ENCODE results near the gene FOXP2.
"Not testable (repeated sequence)": the region's sequence is repeated elsewhere in the genome, so short reads cannot be mapped to it uniquely, and the experiment has no call there.

FOXP2 gene

GRCh38 chr7:114439581-114439980 is 25.0 kb downstream of the FOXP2 start:
- no peak for TF ChIP-seq CTCF (IDR thresholded peaks at IDR 0.05)
- H3K27ac ChIP-seq, result no peak overlapping the region
- H3K4me3 ChIP-seq, result no peak overlapping the region
- DNase-seq (ENCODE audit: low spot score), result no peak

DNA sequence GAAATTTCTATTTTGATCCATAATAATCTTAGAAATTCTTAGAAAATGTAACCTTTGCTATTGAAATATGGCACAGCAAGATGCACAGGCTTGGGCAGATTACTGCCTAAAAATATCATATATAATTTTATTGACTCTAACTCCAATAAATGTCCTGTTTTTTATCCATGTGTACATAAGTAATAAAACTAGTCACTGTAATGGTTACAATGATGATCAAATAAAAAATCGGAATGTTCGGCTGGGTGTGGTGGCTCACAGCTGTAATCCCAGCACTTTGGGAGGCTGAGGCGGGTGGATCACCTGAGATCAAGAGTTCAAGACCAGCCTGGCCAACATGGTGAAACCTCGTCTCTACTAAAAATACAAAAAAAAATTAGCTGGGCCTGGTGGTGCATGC is 26.3 kb downstream of the FOXP2 start:
- H3K27ac ChIP-seq; H3K4me3 ChIP-seq; DNase-seq (ENCODE audit: low spot score): not testable (repeated sequence)

DNA sequence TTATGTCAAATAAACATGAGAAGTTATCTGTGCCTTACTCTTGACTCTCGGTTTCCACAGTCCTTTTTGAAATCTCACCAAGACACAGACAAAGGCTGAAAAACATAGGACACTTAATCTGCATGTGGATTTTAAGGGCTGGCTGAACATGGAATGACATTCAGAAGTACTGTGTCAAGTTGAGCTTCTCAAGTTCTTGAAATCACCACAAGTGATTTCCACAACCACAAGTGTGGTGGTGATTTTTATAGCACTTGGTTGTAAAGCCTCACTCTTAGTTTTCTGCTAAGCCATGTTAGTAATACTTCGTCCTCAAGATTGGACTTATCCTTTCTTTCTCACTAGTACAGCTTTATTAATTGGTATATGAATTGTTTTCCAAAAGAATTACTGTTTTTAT is 29.6 kb downstream of the FOXP2 start:
- no peak for DNase-seq (ENCODE audit: low spot score)
- Histone ChIP-seq H3K27ac (no peak overlapping the region), H3K4me3 (no peak overlapping the region)
- TF ChIP-seq CTCF (IDR thresholded peaks at IDR 0.05), result no peak

- Histone ChIP-seq H3K27ac (no peak overlapping the region), H3K4me3 (no peak overlapping the region)
- TF ChIP-seq CTCF (IDR thresholded peaks at IDR 0.05), result no peak
- no peak for DNase-seq (ENCODE audit: low spot score)
Measured at GRCh38 chr7:114450431-114450830, 35.8 kb downstream of the FOXP2 start.

- H3K27ac ChIP-seq, result no peak overlapping the region
- DNase-seq (ENCODE audit: low spot score), result no peak
- no peak for TF ChIP-seq CTCF (IDR thresholded peaks at IDR 0.05)
- H3K4me3 ChIP-seq, result no peak overlapping the region
Measured at GRCh38 chr7:114459574-114459973, 45.0 kb downstream of the FOXP2 start.

- Histone ChIP-seq H3K4me3 (no peak overlapping the region), H3K27ac (no peak overlapping the region)
- no peak for DNase-seq (ENCODE audit: low spot score)
- TF ChIP-seq CTCF (IDR thresholded peaks at IDR 0.05), result no peak
Measured at GRCh38 chr7:114460021-114460420, 45.4 kb downstream of the FOXP2 start.

GRCh38 chr7:114466917-114467316 is 52.3 kb downstream of the FOXP2 start:
- no peak for DNase-seq (ENCODE audit: low spot score)
- TF ChIP-seq CTCF (IDR thresholded peaks at IDR 0.05), result no peak
- H3K27ac ChIP-seq, result no peak overlapping the region
- H3K4me3 ChIP-seq, result no peak overlapping the region

DNA sequence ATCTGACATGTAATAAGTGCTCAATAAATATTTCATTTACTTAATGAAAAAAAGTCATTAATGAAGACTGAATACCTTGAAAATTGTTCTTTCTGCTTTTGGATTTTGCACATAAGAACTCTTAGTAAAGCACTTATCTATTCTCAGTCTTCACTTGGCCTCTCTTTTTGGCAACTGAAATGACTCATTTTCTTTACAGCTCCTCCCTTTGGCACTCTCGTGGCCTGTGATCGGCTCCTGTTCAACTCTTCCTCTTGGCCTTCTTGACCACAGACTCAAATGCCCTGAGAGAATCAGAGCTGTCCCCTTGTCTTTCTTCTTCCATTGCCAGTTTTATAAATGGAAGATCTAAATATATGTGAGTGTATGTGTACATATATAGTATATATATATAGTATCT is 54.2 kb downstream of the FOXP2 start:
- DNase-seq (ENCODE audit: low spot score), result no peak
- TF ChIP-seq CTCF (IDR thresholded peaks at IDR 0.05), result no peak
- H3K4me3 ChIP-seq, result no peak overlapping the region
- no peak overlapping the region for H3K27ac ChIP-seq
